GM18861 (cell line): ENCODE data around the gene HRAS.

Experiments
- ATAC-seq: cut with Tn5 transposase; IDR thresholded peaks from one replicate; pipeline ENCODE4 v1.9.1; 2021; ENCODE audit not compliant: unreplicated experiment

HRAS gene

DNA sequence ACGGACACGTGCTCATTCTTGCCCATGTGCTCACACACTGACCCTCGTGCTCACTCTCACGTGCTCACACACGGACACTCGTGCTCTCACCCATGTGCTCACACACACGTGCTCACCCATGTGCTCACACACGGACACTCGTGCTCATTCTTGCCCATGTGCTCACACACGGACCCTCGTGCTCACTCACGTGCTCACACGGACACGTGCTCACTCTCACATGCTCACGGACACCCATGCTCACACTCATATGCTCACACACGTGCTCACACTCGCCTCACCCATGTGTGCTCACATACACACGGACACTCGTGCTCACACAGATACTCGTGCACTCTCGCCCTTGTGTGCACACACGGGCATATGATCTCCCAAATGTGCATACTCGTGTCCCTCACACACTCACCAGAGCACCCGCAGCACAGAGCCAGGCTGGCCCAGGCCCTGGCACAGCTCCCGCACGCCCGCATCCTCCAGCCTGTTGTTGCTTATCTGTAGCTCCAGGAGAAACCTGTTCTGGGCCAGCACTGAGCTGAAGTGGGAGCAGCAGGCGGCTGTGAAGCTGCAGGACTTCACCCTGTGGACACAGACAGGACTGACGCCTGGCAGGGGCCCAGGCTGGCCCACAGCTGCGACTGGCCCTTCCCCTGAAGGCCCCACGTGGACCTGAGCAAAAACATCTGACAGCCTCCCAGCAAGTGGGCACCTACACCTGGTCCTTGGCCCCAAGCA, 37.6 kb downstream of the HRAS start:
- no peak for ATAC-seq

DNA sequence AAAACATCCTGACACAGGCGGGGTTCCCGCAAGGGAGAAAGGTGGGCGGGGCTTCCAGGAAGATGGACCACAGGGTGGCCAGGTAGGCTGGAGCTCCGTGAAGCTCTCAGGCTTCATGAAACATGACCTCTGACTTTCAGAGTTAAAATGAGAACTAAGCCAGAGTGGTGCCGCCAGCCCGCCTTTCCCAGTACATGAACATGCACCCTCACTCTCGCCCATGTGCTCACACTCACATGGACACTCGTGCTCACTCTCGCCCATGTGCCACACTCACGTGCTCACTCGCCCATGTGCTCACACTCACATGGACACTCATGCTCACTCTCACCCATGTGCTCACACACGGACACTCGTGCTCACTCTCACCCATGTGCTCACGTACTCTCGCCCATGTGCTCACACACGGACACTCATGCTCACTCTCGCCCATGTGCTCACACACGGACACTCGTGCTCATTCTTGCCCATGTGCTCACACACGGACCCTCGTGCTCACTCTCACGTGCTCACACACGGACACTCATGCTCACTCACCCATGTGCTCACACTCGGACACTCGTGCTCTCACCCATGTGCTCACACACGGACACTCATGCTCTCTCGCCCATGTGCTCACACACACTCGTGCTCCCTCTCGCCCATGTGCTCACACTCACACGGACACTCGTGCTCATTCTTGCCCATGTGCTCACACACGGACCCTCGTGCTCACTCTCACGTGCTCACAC, 38.4 kb downstream of the HRAS start:
- no peak for ATAC-seq

DNA sequence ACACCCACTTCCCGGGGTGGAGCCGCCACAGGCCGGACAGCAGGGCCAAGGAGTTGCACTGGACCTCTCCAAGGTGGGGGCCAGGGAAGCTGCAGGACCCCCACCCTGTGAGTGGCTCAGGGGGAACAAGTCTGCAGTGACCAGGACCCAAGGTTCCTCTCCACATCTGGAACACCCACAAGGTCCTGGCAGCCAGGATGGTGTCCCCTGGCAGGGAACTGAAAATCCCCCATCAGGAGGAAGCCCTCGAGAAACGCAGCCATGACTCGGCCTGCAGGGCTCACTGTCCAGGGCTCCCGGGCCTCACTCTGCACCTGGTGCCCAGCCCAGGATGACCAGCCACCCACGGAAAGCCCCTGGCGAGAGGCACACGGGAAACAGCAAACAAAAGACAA, 39.8 kb downstream of the HRAS start:
- no peak for ATAC-seq

DNA sequence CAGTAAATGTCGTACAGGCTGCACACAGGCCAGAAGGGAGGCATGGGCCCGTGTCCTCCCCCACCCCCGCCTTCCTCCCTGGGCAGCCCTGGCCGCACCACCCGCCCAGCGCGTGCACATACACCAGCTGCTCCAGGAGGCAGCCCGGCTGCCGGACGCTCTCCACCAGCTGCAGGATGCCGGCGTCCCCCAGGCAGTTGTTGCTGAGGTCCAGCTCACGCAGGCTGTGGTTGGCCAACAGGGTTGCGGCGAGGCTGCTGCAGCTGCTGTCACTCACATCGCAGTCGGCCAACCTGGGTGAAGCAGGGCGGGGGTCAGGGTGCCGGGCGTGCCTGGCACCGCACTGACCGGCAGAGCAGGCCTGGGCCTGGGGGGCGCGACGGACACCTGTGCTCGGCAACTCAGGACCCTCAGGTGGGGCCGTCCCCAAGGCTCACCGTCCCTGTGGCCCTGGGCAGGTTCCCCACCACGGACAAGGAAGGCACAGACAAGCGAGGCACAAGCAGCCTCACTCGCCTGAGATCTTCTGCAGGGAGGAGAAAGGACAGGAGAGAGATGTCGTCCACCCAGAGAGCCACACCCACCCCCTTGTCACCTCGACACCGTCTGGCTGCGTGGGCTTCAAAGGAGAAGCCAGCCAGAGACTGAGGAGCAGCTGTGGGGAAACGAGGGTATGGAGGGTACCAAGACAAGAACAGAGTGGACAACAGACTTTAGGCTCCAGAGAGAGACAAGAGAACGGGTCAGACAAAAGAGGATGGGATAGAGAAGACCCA, 40.4 kb downstream of the HRAS start:
- ATAC-seq = no peak

DNA sequence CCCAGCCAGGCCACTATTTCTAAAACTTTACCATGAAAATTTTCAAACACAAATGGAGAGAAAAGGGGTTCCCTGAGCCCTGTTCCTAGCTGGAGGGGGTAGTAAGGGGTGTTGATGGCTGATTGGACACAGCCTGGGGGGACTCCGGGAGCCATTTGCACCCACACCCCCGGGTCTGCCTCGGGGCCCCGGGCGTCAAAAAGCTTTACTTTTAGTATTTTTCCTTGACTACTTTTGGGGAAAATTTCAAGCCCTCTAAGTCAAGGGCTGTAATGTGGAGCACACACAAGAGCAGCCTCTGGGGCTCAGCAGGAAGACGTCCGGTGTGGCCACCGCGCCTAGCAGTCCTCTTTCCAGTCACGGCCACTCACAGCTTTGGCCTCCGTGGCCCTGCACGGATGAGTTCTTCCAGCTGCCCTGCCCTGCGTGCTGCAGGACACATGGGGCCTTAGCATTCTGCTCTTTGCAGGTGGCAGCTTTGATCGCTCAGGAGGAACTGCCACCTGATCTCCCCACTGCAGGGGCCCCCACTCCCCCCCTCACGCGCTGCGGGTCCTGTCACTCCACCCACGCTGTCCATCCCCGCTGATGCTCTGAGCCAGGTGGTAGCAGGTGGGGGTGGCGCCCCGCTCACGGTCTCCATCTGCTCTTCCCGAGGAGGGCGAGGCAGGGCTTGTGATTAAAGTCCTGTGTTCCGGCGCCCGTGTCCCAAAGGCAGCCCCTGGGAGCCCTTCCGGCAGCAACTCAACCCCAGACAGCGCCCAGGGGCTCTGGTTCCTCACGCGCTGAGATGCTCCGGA, 42.7 kb downstream of the HRAS start:
- ATAC-seq = no peak

DNA sequence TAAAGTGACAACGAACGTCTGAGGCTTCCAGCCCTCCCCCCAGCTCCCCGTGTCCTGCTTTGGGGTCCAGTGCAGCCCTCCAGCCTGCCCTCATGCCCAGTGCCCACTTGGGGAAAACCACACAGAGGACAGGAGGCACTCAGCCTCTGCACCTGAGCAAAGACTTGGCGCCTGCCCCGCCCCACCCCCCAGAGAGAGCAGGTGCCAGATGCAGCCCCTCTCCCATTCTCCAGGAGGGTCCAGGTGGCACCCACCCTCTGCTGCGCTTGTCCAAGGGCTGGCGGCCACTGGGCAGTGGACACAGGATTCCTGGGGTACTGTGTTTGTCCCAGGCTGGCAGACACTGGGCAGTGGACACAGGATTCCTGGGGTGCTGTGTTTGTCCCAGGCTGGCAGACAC, 44.0 kb downstream of the HRAS start:
- ATAC-seq = no peak

DNA sequence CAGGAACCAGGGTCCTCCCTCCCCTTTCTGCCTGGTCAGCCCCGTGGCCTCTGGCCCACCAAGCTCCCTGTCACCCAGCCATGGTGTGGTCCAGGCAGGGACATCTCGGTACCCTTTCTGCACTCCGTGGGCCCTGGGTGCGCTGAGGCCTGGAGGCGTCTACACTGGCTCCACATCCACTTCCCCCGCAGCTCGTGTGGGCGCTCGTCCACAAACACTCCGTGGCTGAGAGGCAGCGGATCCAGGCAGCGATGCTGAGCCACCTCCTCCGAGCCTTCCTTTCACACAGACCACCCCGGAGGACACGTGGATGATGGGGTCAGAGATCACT, 44.5 kb downstream of the HRAS start:
- no peak for ATAC-seq

DNA sequence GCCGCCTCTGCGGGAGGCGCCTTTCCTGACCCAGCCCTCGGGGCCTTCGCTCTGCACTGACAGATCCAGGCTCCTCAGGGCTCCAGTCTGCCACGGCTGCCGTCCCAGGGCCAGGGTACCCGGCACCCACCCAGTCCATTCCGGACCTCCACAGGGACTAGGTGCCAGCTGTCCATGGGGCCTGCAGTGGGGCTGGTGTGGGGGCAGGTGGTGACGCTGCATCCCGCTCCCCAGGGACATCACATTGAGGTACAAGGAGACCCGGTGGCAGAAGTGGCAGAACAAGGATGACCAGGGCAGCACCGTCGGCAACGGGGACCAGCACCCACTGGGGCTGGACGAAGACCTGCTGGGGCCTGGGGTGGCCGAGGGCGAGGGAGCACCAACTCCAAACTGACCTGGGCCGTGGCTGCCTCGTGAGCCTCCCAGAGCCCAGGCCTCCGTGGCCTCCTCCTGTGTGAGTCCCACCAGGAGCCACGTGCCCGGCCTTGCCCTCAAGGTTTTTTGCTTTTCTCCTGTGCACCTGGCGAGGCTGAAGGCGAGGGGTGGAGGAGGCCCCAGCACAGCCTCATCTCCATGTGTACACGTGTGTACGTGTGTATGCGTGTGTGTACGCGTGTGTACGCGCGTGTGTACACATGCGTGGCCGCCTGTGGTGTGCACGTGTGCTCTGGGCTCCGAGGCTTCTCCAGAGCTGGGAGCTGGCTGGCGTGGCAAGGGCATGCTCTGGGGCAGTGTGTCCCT, 45.0 kb downstream of the HRAS start:
- ATAC-seq = no peak

DNA sequence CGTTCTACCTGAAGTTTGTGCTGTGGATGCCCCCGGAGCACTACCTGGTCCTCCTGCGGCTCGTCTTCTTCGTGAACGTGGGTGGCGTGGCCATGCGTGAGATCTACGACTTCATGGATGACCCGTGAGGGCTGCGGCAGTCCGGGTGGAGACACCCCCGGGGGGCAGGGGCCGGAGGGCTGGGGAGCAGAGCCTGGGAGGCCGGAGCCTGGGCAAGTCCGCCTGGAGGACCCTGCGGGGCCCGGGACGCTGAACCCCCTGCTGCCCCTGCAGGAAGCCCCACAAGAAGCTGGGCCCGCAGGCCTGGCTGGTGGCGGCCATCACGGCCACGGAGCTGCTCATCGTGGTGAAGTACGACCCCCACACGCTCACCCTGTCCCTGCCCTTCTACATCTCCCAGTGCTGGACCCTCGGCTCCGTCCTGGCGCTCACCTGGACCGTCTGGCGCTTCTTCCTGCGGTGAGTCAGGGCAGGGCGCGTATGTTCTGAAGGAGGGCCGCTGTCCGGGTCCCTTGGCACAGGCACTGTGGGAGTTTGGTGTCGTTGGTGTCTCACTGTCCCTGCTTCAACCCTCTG, 45.7 kb downstream of the HRAS start:
- no peak for ATAC-seq

DNA sequence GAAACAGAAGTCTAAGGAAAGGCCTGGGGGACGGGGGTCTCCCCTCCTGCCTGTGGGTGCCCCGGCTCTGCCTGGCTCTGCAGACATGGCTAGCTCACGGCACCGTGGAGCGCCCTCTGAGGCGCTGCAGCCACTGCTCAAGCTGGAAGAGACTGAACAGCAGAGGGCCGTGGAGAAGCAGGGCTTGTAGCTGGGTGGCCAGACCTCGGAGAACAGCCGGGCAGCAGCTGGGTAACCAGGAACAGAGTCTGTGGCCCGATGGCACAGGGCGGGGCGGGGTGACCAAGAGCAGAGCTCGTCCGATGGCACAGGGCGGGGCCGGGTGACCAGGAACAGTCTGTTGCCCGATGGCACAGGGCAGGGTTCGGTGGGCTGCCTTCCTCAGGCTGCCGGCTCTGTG, 46.4 kb downstream of the HRAS start:
- no peak for ATAC-seq

DNA sequence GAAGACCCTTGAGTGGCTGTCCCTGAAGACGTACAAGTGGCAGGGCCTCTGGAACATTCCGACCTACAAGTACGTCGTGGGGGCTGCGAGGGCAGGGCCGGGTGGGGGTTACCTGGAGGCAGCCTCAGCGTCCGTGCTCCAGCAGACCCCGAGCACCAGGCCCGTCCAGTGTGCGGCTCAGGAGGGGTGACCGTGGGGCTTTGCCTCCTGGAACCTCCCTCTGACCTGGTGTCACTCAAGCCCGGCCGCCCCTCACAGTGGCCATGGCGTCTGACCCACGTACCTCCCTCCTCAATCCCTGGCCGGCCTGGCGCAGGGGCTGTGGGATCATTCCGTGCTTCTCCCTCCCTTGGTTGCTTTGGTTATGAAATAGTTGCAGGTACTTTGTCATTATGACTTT, 46.8 kb downstream of the HRAS start:
- ATAC-seq = no peak

DNA sequence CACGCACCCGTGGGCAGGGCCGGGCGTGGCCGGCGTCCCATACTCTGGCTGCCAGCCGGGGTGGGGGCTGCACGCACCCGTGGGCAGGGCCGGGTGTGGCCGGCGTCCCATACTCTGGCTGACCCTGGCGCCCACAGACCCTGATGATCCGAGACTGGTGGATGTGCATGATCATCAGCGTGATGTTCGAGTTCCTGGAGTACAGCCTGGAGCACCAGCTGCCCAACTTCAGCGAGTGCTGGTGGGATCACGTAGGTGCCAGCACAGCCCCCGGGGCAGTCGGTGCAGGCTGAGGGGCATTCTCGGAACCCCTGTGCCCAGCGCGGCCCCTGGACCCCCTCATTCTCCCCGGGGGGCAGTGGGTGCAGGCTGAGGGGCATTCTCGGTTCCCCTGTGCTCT, 47.3 kb downstream of the HRAS start:
- ATAC-seq = no peak

DNA sequence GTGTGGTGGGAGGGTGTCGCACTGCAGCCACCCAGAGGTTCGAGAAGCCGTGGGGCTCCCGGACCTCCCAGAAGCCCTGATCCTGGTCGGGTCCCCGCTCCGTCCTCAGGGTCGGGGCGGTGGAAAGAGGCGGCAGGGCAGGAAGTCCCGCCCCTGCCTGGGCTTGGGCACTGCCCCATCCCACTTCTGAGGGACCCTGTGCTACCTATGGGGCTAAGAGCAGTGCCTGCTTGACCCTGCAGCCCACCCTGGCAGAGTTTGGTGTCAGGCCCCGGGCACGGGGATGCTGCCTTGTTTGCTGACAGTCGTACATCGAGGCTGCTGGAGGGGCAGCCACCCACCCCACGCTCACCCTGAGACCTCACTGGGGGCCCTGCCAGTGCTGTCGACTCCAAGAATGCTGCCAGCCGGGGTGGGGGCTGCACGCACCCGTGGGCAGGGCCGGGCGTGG, 47.8 kb downstream of the HRAS start:
- no peak for ATAC-seq

DNA sequence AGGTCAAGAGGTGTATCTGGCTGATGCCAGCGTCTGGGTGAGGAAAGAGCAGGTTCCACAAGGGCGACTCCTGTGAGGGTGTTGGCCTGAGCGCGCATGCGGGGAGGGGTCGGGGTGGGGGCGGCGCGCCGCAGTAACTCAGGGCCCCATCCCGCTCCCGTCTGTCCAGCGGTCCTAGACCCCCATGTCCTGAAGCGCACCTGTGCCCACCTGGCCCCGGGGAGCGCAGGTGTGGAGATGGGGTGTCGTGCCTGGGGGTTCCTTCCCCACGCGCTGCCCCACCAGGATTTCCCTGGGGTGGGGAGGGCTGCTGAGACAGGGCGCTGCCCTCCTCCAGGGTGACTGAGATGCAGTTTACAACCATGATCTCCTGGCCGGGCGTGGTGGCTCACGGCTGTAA, 49.2 kb downstream of the HRAS start:
- ATAC-seq = no peak

DNA sequence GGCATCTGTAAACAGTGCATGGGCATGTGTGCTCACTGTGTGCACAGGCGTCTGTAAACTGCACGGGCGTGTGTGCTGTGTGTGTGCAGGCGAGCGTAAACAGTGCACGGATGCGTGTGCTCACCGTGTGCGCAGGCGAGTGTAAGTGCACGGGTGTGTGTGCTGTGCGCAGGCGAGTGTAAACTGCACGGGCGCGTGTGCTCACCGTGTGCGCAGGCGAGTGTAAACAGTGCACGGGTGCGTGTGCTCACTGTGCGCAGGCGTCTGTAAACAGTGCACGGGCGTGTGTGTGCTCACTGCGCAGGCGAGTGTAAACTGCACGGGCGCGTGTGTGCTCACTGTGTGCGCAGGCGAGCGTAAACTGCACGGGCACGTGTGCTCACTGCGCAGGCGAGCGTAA, 50.8 kb downstream of the HRAS start:
- no peak for ATAC-seq
